ENCODE results near the gene ALKBH3.

The ALKBH3 gene

DNA sequence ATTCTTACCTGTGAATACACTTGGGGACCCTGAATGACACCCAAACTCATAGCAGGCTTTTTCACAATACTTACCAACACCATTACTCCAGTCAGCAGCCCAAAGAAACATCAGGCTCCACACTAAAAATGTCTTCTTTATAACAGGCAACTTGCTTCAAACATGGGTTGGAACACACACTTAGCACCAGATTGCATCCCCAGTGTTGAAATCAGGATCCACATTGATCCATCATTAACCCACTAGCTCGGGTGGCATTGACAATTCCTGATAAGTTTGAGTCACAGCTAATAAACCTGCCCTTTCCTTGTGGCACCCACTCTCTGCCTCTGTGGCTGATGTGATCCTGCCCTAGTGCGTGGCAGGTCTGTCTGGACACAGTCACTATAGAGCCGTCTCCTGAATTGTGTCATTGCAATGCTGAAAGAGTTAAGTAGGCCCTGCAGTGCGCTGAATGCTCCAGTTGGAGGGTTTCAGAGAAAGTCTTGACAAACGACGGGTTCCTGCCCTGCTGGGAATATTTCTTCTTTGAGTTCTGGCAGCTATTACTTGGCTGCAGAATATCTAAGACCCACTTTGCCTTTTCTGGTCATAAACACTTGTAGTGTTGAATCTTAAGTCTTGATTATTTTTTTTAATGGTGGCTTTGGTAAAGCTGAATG lies 42.2 kb downstream of the ALKBH3 start:
- no peak for DNase-seq (ENCODE audit: low spot score)

DNA sequence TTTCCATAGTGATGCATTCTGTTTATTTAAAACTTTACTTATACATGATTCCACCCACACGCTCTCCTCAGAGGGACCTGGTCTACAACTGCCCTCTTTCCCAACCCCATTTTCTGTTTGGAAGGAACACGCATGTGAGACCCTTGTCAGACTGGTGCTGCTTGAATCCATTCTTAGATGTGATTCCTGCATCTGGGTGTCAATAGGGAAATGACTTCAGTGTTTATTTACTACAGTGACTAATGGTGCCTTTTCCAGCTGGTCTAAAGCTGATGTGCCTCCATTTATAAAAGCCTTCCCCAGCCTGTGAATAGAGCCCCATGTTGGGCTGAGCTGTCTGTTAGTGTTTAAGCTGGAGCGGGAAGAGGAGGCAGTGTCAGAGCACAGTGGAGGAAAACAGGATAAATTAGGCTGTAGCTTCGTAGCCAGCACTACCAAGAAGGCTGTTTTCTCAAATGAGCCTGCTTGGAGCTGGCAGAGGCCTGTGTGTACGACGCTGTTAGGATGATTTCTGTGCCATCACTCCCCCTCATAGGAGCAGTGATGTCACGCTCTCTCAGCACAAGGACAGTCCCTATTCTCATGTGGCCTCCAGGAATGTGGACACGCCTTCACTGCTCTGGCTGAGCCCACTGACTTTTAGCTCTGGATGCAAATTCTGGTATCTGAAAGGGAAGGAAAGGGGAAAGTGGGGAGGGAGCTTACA lies 42.9 kb downstream of the ALKBH3 start:
- peak; percentile 64 for DNase-seq (ENCODE audit: low spot score)

DNA sequence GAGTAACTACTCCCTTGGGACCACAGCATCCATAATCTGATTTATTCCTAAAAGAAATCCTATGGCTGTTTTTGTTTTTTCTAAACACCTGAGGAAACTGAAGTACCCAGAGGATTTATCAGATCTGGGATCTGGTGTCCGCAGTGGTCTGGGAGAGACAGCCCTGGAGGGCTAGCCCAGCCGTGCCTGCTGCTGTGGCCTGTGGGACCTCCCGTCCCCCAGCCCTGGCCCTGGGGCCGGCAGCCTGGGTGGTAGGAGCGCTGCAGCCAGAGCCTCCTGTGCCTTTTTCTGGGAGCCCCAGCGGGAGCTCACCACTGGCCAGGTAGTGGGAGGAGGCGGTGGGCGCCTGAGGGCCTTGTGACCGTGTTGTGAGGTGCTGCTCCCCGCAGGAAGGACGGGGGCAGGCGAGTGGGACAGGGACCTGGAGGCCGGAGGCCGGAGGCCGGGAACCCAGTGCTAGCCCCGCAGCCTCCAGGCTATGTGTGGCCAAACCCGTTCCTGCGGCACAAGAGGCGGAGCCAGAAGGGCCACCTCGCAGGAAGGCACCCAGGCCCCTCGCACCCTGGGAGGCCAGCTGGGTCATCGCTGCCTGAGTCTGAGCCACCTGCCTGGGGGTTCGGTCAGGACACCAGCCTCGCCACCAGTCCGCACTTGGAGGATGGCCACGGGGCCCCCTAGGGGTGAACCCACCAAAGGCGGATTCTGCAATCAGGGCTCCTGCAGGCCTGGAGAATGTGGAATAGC lies 43.7 kb downstream of the ALKBH3 start:
- DNase-seq (ENCODE audit: low spot score): no peak

DNA sequence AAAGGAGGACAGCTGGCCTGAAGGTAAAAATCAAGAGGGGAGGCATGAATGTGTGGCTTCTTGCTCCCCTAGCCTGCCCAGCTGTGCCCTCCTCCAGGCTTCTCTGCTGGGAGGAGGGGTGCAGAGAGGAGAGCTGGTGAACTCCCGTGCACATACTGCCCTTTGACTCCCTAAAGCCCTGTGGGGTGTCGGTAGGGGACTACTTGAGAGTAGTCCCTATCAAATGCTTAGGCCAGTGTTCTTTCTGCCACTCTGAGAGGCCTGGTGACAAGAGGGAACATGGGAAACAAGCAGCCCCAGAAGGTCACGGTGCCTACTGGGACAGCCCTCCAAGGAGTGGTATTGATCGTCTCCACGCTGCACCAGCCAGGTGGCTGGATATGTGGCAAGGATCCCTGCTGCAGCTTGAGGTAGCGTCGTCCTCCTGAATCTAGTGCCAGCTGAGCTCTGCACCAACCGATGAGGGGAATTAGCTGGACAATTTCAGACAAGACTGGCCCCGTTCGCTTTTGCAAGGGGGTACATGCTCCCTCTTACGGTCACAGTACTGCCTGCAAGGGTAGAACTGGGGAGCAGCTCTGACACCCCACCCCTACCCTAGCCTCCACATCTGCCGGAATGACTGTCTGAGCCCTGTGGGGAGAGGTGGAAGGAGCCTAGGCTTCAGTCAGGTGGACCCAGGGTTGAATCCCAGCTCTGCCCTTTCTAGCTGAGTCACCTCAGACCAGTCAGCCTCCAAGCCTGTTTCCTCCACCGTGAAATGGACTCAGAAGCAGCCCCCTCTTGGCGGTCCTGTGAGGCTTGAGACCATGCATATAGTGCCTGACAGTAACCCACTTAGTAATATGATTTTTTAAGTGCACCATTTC lies 44.7 kb downstream of the ALKBH3 start:
- DNase-seq (ENCODE audit: low spot score): no peak

DNA sequence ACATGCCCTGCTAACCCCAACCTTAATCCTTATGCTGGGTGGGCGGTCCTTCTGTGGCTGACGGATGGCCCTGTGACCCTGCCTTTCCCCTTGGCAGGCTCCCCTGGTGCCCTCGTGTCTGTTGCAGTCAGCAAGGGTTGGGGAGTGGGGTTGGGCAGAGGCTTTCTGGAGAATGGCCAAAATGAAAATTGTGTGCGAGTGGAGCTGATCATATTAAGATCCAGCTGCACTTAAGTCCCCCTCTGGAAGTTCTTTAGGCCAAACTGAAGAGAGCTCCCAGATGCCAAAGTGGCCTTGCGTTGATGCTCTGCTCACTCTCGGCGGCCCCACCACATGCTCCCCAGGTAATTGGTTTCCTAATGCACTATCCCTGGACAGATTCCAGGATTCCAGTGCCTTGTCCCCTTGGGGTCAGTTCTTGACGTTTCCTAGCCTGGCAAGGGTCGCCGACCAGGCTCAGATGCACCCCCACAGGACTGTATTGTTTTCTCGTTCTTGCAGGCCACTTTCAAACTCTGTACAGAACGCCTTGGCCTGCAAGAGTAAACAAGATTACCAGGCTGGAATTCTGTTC lies 45.4 kb downstream of the ALKBH3 start:
- DNase-seq (ENCODE audit: low spot score): no peak

DNA sequence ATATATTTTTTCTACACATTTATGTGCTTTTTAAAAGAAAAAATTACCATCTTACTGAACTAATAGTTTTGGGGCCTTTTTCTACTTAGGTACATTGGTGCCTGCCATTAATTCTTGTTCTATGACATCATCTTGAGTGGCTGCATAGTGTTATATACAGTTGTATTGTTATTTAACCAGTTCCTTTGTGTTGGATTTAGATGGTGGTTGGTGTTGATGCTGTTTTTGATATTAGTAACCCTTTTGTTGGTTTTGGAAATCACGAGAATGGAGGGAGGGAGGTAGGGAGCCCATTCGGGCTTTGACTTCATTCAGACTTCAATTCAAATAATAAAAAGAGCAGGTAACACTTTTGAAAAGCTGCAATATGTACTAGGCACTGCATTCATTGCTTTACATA lies 46.4 kb downstream of the ALKBH3 start:
- DNase-seq (ENCODE audit: low spot score): no peak

DNA sequence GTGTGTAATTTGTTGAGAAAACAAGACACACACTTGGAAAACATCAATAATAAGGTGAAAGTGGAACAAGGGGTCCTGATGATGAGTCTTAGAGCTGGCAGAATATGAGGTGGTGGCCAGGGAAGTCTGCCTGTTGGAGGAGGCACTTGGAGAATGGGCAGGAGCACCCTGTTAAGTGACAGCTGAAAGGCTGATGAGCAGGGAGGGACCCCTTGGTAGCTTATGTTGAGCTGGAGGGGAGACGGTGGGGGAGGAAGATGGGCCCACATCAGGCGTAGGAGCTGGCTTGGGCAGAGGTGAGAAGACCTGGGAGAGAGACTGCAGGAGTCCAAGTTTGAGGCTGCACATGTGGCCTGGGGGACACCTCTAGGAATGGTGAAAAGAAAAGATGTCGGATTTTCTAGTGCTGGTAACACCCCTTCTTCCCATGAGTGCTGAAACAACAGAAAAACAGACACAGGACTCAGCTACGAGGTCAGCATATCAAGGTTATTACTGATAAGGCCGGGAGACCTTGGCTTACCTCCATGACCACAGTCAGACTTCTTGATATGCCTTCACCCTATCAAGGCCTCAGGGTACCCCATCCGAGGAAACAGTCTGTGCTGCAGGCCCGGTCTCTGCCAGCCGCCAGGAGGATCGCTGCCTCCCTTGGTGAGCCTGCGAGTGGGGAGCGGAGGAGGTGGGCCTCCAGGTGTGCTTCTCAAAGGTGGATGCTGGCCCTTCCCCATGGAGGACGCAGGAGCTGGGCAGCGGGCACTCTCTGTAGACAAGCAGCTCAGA lies 47.5 kb downstream of the ALKBH3 start:
- DNase-seq (ENCODE audit: low spot score): no peak

DNA sequence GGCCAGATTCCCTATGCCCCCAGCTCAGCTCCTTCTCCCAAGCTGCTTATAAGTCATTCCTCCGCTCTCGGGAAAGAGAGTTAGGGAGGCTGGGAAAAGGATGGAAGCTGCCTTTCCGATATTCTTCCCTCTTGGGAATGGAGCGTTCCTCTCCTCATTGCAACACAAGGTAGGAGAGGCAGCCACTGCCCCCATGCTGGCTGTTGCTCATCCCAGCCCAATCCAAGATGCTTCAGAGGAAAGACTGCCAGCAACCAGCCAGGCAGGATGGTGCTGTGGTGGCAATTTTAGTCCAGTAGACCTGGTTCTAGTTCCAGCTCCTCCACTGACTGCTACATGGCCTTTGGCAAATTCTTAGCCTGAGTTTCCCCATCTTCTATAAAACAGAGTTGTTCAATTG lies 48.1 kb downstream of the ALKBH3 start:
- no peak for DNase-seq (ENCODE audit: low spot score)

DNA sequence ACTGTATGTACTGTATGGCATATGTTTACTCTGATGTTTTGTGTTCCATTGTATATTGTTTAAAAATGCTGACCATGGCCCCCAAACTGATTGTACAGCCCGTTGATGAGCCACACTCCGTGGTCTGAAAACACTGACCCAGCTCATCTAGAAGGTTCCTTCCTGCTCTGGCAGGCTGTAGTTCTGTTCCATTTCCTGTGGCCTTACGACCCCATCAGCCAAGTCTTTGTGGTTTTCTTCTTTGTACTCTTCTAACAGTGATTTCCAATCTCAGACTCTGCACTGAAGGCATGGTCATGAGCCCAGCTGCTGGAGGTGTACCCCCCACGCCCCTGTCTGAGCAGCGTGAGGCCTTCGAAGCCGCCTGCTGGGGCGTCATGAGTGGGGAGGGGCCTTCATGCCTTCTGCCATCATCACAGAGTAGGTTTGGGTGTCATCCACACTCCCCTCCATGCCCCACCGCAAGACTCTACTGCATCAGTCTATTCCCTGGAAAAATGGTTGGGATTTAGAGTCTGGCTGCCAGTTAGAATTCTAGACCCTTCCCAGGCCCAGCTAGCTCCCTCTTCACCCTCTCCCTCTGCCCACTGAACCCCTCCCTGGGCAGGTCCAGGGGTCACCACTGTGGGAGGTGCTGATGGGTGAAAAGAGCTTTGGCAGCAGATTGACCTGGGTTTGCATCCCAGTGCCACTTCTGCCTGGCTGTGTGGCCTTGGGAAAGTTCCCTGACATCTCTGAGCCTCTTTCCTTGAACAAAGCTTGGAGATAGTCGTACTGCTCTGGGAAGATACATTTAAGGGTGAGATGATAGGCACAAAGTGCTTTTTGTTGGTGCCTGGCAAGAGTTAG lies 50.5 kb downstream of the ALKBH3 start:
- DNase-seq (ENCODE audit: low spot score): no peak

DNA sequence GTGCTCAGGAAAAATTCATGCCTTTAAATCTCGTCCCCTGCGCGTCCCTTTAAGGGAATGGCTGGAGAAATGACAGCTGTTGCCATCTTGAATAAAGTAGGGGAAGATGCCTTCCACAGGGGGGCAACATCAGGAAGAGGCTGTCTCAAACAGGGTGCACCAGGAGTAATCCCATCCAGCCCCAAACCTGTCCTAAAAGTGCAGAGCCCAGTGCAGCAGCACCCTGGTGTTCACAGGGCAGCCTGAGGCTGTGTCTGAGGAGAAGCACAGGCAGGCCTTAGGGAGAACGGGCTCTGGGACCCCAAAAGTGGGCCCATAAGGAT lies 51.0 kb downstream of the ALKBH3 start:
- no peak for DNase-seq (ENCODE audit: low spot score)

DNA sequence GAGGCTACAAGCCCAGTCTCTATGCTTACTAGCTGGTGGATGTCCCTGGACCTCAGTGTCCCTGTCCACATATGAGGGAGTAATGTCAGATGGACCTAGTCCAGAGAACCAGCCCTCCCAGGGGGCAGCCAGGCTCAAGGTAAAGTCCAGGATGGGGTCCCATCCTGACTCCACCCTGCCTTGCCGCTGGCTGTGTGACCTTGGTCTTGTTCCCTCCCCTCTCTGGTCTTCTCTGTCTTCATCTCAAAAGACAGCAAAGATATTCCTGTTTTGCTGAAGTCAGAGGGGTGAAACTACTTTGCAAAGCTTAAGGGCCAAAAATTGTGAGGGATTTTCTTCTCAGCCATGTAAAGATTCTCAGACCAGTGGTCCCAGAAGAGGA lies 52.6 kb downstream of the ALKBH3 start:
- DNase-seq (ENCODE audit: low spot score): no peak

DNA sequence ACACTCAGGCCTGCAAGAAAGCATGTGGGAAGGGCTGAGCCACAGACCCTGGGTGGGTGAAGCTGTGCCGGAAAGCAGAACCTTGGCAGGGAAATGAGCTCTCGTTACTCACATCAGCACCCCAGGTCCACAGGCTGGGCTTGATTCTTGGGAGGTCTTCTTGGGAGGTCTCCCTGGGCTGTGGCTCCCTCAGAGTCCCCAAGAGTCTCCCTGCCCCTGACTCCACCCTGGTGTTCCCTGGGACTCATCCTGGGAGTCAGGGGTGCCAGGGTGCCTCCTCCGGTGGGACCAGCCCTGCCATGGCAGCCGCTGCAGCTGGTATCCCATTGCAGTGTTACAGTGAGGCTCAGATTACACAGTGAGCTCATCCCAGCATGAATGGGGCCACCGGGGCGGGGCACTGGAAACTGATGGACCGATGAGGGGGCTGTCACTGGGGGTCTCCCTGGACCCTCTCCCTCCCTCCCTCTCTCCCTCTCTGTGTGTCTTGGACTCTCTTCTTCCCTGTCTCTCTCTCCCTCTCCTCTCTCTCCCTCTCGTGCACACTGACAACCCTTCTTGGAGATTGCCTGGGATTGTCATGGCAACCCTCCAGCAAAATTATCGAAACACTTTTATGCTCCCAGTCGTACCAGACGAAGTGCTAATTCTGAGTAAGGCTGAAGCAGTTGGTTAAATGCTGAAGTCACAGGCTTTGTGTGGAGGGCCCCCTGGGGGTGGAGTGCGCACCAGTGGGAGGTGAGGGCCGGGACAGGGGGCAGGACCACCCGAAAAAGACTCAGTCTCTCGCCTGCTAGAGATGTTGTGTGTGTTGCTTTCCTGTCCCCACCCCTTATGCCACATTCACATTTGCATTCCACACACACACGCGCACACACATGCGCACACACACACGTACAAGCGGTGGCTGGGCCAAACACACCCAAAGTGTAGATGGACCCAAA lies 53.2 kb downstream of the ALKBH3 start:
- DNase-seq (ENCODE audit: low spot score): peak; percentile 55

DNA sequence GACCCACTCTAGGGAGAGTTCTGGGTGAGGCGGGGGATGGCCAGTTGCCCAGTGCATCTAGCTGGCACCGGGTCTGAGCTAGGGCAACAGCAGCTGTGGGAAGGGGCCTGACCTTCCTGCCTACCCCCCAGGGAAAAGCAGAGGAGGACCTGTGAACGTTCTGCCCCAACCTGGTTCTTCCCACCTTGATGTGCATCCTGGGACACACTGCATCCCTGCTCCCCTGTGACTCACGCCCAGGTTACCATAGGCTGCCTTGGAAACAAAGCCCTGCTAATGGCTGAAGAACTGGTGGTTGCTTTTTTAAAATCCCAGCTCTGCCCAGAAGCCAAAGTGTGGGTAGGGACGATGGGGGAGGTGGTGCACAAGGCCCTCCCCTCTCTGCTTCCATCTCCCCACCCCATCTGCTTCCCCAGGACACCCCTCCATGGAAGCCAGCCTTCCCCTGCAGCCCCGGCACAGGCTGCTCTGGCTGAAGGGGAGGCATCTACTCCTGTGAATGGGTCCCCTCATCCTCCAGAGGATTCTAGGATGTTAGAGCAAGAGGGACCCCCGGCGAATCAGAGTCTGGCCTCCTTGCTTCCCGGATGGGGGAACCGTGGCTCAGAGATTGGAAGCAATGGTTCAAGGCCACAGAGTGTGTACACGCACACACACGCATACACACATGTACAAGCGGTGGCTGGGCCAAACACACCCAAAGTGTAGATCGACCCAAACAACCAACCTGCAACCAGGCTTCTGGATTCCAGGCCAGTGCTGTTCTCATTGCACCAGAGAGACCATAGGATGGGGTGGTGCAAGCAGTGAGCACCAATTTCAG lies 54.2 kb downstream of the ALKBH3 start:
- DNase-seq (ENCODE audit: low spot score): no peak

DNA sequence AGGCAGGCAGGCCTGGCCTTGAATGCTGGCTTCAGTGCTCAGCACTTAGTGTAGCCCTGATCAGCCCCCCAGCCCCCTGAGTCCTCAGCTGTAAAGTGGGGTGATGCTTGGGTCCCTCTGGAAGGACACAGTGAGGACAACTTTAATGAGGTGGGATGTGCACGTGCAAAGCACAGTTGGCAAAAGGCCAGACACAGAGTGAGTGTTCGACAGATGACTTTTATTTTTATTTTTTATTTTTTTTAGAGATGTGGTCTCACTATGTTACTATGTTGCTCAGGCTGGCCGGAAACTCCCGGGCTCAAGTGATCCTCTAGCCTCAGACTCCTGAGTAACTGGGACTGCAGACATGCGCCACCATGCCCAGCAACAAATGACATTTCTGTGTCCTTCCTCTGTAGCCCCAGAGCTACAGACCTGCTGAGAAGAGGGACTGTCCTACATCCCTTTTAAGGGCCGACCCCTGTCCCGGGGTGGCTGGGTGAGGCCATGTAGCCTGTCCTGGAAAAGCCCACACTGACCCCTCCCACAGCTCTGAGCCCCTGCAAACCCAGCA lies 54.9 kb downstream of the ALKBH3 start:
- no peak for DNase-seq (ENCODE audit: low spot score)

DNA sequence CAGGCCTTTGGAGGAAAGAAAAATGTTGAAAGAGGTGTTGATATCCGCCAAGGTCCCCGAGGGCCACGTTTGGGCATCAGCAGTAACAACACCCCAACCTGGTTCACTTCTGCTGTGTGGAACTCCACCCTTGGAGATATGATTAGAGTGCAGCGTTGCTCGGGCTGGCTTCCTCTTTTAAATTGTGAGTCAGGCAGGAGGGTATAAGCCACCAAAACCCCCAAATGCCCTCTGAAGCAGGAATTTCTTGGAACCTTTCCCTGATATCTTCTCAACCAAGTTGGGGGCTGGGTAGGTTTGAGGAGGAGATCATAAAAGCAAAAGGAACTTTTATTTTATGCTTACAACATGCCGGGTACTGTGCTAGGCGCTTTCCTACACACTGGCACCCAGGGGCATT lies 55.4 kb downstream of the ALKBH3 start:
- DNase-seq (ENCODE audit: low spot score): no peak

DNA sequence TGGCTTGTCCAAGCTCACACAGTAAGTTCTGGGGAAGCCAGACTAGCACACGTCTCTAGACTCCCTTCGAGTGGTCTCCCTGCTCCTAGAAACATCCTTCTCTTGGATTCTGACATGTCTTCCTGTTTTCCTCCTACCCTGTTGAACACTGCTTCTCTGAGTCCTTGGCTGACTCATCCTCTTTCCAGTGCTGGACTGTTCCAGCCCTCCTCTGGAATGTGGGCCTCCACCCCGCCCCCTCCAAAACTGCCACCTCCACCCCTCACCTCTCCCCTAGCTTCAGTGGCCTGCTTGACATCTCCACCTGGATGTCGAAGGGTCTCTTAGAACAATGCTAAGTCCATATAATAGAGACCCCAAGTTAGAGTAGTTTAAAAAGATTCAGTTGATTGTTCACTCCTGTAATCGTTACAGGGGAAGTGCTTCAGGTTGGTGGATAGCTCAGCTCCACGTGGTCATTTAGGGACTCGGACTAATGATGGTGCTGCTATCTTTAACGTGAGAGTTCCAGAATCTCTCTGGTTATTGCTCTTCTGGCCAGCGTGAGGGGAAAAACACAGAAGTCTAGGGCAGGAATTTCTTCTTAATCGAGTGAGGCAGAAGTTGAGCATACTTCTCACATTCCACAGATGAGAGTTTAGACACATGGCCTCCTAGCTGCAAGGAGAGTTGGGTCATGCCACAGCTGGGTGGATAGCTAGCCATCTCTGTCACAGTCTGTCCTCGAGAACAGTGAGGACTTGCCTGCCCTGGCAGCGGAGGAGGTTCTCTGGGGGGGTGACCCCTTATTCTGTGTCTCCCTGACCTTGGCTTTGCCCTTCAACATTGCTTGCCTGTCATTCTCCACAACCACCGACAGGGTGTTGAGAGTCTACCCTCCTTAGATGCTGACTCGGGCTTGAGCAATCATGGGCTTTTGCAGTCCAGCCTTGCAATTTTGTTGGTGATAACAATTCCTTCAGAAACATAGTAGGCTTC lies 57.1 kb downstream of the ALKBH3 start:
- no peak for DNase-seq (ENCODE audit: low spot score)

Data from putamen (tissue), 1 donor.